ENCODE results near the gene TOM1L2.

TOM1L2 gene

GRCh38 chr17:17892731-17893130, 79.5 kb downstream of the TOM1L2 start:
- no peak for DNase-seq

GRCh38 chr17:17892009-17892408, 80.2 kb downstream of the TOM1L2 start:
- no peak for DNase-seq

DNA sequence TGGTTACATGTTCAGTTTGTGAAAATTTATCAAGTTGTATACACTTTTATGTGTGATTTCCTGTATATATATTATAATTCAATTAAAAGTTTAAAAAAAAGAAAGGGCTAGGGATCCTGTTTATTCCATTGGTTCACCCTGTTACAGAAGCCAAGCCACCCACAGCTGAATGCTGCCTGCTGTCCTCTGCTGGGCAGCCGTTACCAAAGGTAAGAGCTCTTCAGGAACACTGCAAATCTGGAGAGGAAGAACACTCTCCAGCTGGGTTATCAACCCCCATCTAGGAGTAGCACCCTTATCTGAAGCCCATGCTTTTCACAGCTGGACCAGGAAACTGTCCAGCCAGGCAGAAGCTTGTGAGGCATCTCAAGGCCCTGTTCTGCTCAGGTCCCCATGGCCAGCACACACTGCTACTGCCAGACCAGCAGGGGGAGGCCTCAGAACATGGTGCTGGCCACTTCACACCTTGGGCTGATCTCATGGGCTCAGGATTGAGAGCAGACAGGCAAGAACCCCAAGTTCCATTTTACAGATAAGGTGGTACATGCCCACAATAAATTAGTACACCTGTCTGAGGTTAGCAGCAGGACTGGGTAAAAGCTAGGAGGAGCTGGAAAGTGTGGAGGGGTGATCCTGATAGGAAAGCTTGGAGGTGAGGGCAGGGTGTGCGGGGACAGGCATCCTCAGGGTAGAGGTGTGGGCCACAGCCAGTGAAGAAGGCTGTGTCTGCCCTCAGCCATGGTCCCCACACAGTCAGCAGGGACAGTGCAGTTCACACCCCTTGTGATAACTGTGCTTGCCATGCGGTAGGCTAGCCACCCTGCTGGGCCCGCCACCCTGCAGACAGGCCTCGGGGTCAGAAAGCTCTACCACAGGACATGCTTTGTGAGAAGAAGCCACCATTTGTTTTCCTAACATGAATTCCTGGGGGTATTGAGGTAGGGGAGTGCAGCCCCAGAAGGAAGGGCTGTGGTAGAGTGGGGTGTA, 81.1 kb downstream of the TOM1L2 start:
- DNase-seq = peak; percentile 3

DNA sequence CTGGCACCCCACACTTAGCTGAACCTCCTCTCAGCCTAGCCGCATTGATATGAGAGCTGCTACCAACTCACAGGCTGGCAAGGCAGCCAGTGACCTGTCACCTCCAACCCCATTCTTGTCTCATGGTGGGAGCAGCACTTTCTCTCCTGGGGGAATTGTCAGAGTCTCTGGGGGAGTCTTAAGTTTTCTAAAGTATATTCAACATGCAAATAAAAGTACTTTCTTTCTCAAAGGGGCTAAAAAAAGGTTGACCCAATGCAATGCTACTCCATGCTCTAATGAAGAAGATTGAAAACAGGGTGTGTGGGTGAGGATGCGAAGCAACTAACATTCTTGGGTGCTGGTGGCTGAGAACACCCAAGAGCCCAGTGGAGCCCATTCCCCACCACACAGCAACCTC, 82.3 kb downstream of the TOM1L2 start:
- no peak for DNase-seq

DNA sequence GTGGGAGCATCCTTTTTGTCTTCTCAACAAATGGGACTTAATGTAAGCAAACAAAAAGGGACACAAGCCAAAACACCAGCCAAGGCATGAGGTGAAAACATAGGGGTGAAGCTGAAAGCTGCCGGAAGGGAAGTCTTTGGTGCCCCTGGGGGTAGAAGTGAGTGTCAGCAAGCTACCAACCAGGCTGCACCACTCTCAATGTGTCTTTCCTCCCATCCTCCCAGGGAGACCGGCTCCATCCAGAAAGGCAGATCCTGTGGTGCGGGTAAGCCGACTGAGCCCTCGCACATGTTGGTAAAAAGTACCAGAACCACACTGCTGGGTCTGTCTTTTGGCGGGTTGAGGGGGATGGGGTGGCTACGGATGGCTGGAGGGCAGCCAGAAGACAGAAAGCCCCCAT, 83.4 kb downstream of the TOM1L2 start:
- DNase-seq = no peak

- DNase-seq = no peak
Observed at GRCh38 chr17:17888371-17888770, 83.8 kb downstream of the TOM1L2 start.

DNA sequence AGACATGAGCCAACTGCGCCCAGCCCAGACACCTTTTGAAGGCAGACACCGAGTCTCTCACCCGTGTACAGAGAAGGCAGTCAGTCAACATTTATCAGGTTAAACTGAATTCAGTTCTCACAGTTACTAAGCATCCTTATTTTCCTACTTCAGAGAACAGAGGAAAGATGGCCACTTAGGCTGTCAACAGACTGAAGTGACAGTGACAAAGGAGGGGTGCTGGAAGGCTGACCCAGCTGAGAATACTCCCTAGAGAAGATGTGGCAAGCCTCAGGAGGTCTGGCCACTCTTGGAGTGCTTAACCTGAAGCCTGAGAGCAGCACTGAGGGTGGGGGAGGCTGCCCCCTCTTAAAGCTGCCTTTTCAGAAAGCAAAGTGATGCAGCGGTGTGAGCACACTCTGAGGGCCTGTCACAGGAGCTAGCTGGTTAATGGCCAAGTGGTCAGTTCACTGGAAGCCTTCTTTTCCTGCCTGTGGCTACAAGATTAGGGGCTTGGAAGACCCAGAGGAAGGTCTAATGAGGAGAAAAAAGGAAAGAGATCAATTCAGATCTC, 84.4 kb downstream of the TOM1L2 start:
- DNase-seq = no peak

GRCh38 chr17:17886726-17887125, 85.5 kb downstream of the TOM1L2 start:
- no peak for DNase-seq

- no peak for DNase-seq
Observed at GRCh38 chr17:17886226-17886625, 86.0 kb downstream of the TOM1L2 start.

GRCh38 chr17:17884391-17885357, 87.5 kb downstream of the TOM1L2 start:
- DNase-seq = no peak

DNA sequence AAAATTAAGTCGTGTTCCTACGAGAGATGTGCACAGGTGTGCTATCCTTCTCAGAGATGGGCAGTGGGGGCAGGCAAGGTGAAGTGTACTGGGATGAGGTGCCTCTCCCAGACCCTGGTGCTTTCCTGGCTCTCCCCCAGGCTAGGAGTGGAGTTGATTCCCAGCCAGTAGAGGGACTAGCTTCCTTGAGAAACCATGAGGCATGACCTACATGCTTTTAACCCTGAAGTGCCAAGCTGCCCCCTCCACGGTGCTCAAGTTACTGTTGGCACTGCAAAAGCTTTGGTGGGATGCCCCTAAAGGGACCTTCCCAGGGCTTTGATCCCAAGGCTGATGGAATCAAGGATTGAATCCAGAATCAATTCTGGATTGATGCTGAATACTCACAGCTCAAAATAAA, 88.4 kb downstream of the TOM1L2 start:
- no peak for DNase-seq

DNA sequence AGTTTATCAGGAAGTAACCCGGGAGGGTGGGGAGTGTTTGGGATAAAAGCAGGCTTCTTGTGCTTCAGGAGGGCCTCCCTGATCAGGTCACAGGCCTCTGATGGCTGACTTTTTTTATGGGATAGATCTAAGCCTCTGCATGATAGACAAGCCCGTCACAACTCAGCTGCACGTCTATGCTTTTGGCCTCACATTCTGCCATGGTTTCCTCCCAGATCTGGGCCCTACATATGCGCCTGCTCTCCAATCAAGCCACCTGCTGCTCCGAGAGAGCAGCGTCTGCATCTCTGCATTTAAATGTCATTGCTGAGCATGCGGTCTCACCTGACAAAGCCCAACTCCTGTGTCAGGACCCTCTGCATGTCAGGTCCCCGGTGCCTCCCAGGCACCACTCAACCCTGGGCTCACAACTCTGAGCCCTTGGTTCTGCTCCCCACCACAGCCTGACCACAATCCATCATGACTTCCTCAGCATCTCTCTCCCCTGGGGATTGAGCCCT, 90.1 kb downstream of the TOM1L2 start:
- DNase-seq = no peak

GRCh38 chr17:17880577-17881196, 91.5 kb downstream of the TOM1L2 start:
- DNase-seq = no peak

DNA sequence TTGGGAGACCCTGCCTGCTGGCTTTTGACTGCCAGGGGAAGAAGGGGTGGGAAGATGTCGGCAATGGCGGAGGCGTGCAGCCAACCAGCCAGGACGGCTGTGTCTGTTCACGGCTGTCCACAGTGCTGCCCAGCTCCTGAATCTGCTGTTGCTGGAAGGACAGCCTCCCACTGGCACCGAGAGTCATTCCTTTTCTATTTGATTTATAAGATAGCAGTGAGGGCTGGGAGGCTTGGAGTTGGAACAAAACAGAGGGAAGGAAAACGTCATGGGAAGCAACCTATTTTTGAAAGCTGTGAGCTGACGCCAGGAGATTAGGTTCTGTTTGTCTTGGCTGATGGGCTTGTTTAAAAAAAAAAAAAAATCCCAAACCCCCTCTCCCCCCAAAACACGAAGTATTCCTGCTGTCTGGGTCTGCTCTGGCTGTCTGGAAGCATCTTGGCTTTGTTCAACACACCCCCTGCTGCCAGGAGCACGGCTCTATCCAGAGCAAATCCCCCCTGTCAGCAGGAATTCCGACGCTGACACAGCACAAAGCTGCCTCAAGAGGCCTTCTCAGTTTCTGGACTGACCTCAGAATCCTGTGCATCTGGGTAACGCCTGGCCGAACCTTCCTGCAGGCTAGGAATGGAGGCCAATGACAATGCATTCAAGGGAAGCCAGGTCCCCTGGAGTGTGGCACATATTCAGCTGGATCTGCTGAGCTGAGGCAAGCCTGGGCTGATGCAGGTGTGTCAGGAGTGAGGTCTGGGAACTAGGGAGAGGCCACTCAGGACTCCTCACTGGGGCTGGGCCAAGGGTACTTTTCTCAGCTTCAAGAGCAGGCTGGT, 94.5 kb downstream of the TOM1L2 start:
- no peak for DNase-seq

- no peak for DNase-seq
Observed at GRCh38 chr17:17876959-17877528, 95.2 kb downstream of the TOM1L2 start.

GRCh38 chr17:17874478-17874877, 97.7 kb downstream of the TOM1L2 start:
- DNase-seq = no peak

GRCh38 chr17:17873450-17873991, 98.7 kb downstream of the TOM1L2 start:
- DNase-seq = no peak

GRCh38 chr17:17872547-17873345, 99.5 kb downstream of the TOM1L2 start:
- no peak for DNase-seq

DNA sequence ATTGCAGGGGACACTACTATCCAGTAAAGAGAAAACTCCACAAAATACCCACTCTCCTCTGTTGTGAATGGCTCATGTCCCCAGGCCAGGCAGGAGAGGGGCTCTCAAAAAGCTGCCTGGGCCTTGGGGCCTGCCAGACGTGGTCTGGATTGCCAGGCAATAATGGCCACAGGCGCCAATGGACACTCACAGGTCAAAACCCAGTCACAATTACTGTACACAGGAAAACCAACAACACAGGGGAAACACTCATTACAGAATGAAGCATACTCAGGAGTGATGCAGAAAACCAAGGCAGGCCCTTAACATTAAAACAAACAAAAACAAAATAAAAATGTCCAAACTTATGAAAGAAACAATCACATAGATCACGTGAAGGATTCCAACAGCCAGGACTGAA, 100.3 kb downstream of the TOM1L2 start:
- no peak for DNase-seq

- DNase-seq = no peak
Observed at GRCh38 chr17:17870247-17870646, 102.0 kb downstream of the TOM1L2 start.

Measured in NCI-H774 (cell line).